HEK293T (cell line): ENCODE results near the gene CNDP1.

Source experiments
- ARNT ChIP-seq: fragments of 450-650 bp; IDR thresholded peaks from 2 replicates; pipeline ENCODE4 v1.6.1; 2017; ENCODE audit warnings: mild to moderate bottlenecking
- BHLHE40 ChIP-seq: fragments of 450-650 bp; IDR thresholded peaks from 2 replicates; pipeline ENCODE4 v1.6.1; 2016; ENCODE audit warnings: mild to moderate bottlenecking, moderate library complexity, borderline replicate concordance
- CTBP1 ChIP-seq: fragments of 450-650 bp; IDR thresholded peaks from 2 replicates; pipeline ENCODE4 v1.6.1; 2016; ENCODE audit warnings: borderline replicate concordance
- FOXA1 ChIP-seq: fragments of 450-650 bp; IDR thresholded peaks from 2 replicates; pipeline ENCODE4 v1.6.1; 2016; ENCODE audit warnings: mild to moderate bottlenecking
- FOXM1 ChIP-seq: fragments of 450-650 bp; IDR thresholded peaks from 2 replicates; pipeline ENCODE4 v1.6.1; 2017; ENCODE audit warnings: mild to moderate bottlenecking, borderline replicate concordance
- SP1 ChIP-seq: fragments of 450-650 bp; IDR thresholded peaks from 2 replicates; pipeline ENCODE4 v1.6.1; 2017
- SUZ12 ChIP-seq: fragments of 450-650 bp; IDR thresholded peaks from 2 replicates; pipeline ENCODE4 v1.6.1; 2016; ENCODE audit warnings: mild to moderate bottlenecking
- ZNF384 ChIP-seq: fragments of 450-650 bp; IDR thresholded peaks from 2 replicates; pipeline ENCODE4 v1.6.1; 2016

DNA sequence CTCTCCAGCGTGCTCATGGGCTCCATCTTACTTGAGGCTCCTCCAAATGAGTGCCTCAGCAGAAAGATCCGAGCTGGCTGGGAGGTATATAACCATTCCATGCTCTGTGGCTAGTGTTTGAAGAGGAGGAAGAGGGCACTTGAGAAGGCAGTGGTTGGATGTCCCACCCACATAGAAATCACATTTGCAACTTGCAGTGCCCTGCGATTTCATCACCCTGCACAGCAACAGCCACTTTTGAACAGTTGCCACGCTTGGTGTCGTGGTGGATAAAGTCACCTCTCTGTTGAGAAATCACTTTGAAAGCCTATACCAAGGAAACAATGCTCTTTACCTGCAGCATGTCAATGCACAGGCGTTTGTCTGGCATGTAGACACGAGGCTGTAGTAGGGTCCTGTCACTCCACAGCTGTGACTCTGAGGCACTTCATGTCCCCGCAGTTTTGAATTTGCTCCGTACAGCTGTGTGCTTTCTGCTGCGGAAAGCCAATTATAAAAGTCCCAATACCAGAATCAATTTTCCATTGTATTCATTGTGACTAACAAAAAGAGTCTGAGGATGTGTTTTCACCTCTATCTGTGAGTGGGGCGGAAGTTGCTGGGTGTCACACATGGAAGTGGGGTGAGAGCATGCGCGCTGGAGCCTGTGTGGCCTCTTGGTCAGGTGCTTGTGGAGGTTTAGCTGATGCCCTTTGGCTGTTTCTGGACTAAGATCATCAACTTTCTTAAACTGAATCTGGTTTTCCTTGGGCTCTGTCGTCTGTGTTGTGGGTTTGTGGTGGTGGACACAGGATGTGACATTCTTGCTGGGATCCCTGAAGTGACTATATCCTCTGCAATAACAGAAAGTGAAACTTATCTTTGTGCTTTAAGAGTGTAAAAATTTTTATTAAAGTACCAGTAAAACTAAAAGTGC, 35.3 kb upstream of the CNDP1 start:
- TF ChIP-seq SP1 (no peak), ZNF384 (no peak), BHLHE40 (no peak), ARNT (no peak), CTBP1 (no peak), FOXA1 (no peak), SUZ12 (no peak), FOXM1 (no peak)
